KG1 (cell line): ENCODE data around the gene SND1.

Experiments used
- DNase-seq: peaks from one replicate; lab custom pipeline; 2025; lab: John Stamatoyannopoulos, UW

Gene SND1

GRCh38 chr7:127996253-127997071 lies 344.5 kb downstream of the SND1 start:
- DNase-seq, result no peak

- DNase-seq, result no peak
These were observed 345.4 kb downstream of the SND1 start for GRCh38 chr7:127997226-127997922.

GRCh38 chr7:127998671-127999070 lies 346.7 kb downstream of the SND1 start:
- DNase-seq, result no peak

- no peak for DNase-seq
These were observed 348.1 kb downstream of the SND1 start for GRCh38 chr7:128000048-128000447.

GRCh38 chr7:128000854-128001265 lies 348.9 kb downstream of the SND1 start:
- no peak for DNase-seq

GRCh38 chr7:128003167-128003566 lies 351.2 kb downstream of the SND1 start:
- DNase-seq, result no peak

GRCh38 chr7:128003787-128004186 lies 351.8 kb downstream of the SND1 start:
- no peak for DNase-seq

- no peak for DNase-seq
These were observed 352.6 kb downstream of the SND1 start for GRCh38 chr7:128004623-128005022.

GRCh38 chr7:128005117-128005516 lies 353.1 kb downstream of the SND1 start:
- DNase-seq, result no peak

GRCh38 chr7:128005759-128006159 lies 353.8 kb downstream of the SND1 start:
- DNase-seq, result no peak

- no peak for DNase-seq
These were observed 354.7 kb downstream of the SND1 start for GRCh38 chr7:128006550-128007302.

GRCh38 chr7:128007303-128007680 lies 355.3 kb downstream of the SND1 start:
- DNase-seq, result no peak

- DNase-seq, result no peak
These were observed 356.1 kb downstream of the SND1 start for GRCh38 chr7:128008141-128008540.

GRCh38 chr7:128008744-128009143 lies 356.8 kb downstream of the SND1 start:
- DNase-seq, result no peak

GRCh38 chr7:128010391-128011127 lies 358.6 kb downstream of the SND1 start:
- DNase-seq, result no peak

- no peak for DNase-seq
These were observed 359.2 kb downstream of the SND1 start for GRCh38 chr7:128011131-128011661.

- DNase-seq, result no peak
These were observed 362.8 kb downstream of the SND1 start for GRCh38 chr7:128014811-128015210.

- DNase-seq, result no peak
These were observed 365.5 kb downstream of the SND1 start for GRCh38 chr7:128017460-128017859.

- no peak for DNase-seq
These were observed 366.2 kb downstream of the SND1 start for GRCh38 chr7:128017862-128018845.

GRCh38 chr7:128019288-128019687 lies 367.3 kb downstream of the SND1 start:
- DNase-seq, result no peak

GRCh38 chr7:128020159-128020558 lies 368.2 kb downstream of the SND1 start:
- DNase-seq, result no peak
